Sigmoid colon (tissue), 7 donors: ENCODE data around the gene GALNT17. TPM values are rescaled to one million over a fixed set of nuclear protein-coding genes. Genes with fewer than 3 reads are reported as not detected.

ENCODE experiments used
- DNase-seq: peaks from one replicate; pipeline ENCODE4 v3.0.0-alpha.2; 2019
- H3K27ac ChIP-seq, 4 donors: fragments of 200-600 bp; sonication (generic); one replicate each; pipeline ENCODE4 v1.5.1; 2016 to 2019; ENCODE audit warnings: mild to moderate bottlenecking in 1 of 4
- H3K27me3 ChIP-seq, 3 donors: fragments of 200-600 bp; sonication (generic); one replicate each; pipeline ENCODE4 v1.5.1; 2019; ENCODE audit warnings: mild to moderate bottlenecking in 1 of 3
- H3K36me3 ChIP-seq, 4 donors: fragments of 200-600 bp; sonication (generic); one replicate each; pipeline ENCODE4 v1.5.1; 2016 to 2019
- H3K4me1 ChIP-seq, 4 donors: fragments of 200-600 bp; sonication (generic); one replicate each; pipeline ENCODE4 v1.5.1; 2017 to 2019
- H3K4me3 ChIP-seq, 4 donors: fragments of 200-600 bp; sonication (generic); one replicate each; pipeline ENCODE4 v1.5.1; 2017 to 2019; ENCODE audit warnings: mild to moderate bottlenecking in 2 of 4, moderate library complexity in 1 of 4
- H3K9me3 ChIP-seq, 4 donors: fragments of 200-600 bp in 3 of 4; sonication (generic) in 3 of 4; one replicate each; pipeline versions ENCODE4 v1.5.1 to v1.6.1; 2013 to 2019
- EP300 ChIP-seq, 4 donors: sonication (generic); formaldehyde crosslinking; IDR thresholded peaks; one replicate each; pipeline ENCODE4 v1.6.1; 2017; ENCODE audit warnings: antibody characterized with exemption in 4 of 4
- POLR2A ChIP-seq, 2 donors: fragments of 450-650 bp; IDR thresholded peaks; one replicate each; pipeline ENCODE4 v1.6.1; 2016; ENCODE audit warnings: antibody characterized with exemption in 2 of 2, mild to moderate bottlenecking in 2 of 2, moderate library complexity in 2 of 2
- POLR2AphosphoS5 ChIP-seq, 4 donors: sonication (generic); formaldehyde crosslinking; IDR thresholded peaks; one replicate each; pipeline ENCODE4 v1.6.1; 2017; ENCODE audit warnings: antibody characterized with exemption in 4 of 4
- WGBS, 2 donors: extraction: QIAGEN DNeasy Blood & Tissue Kit; methylation state at CpG; one replicate each; pipeline ENCODE4 v1.1.7; 2013; 5-methylcytosine and 5-hydroxymethylcytosine counted together
- intact Hi-C: fragments of 100-400 bp; cut with DNase I; formaldehyde crosslinking; loops from one replicate; pipeline ENCODE4 v1.15.1; 2023
- polyA plus RNA-seq, 3 donors: library from polyadenylated mRNA; stranded (reverse); fragments of 200-250 nt; gene quantifications; one replicate each; pipeline ENCODE4 v1.2.3, GENCODE V29; 2013
- total RNA-seq, 4 donors: library from RNA; depleted of rRNA; stranded (reverse); fragments of >200 nt; gene quantifications; one replicate each; pipeline ENCODE4 v1.1.0, GENCODE V29; 2016
- TF ChIP-seq, protein P1 (sequence below), 4 experiments: fragments of 450-650 bp in 3 of 4; fragments of 200-600 bp in 1 of 4; IDR thresholded peaks; one replicate each; pipeline ENCODE4 v1.5.1; 2016 to 2019; ENCODE audit warnings: antibody characterized with exemption in 4 of 4, mild to moderate bottlenecking in 3 of 4, moderate library complexity in 2 of 4
- donor health status: healthy with polysubstance abuse.
- donor health status: Bipolar disorder and iron deficiency.
- donor health status: healthy.

Gene GALNT17
- total and polyA plus RNA-seq, 7 donors, result 1.8 to 45.4 (median 15.1) TPM; not detected in 1

GRCh38 chr7:71377062-71377461, 245.1 kb downstream of the GALNT17 start:
- TF ChIP-seq, protein P1, sequence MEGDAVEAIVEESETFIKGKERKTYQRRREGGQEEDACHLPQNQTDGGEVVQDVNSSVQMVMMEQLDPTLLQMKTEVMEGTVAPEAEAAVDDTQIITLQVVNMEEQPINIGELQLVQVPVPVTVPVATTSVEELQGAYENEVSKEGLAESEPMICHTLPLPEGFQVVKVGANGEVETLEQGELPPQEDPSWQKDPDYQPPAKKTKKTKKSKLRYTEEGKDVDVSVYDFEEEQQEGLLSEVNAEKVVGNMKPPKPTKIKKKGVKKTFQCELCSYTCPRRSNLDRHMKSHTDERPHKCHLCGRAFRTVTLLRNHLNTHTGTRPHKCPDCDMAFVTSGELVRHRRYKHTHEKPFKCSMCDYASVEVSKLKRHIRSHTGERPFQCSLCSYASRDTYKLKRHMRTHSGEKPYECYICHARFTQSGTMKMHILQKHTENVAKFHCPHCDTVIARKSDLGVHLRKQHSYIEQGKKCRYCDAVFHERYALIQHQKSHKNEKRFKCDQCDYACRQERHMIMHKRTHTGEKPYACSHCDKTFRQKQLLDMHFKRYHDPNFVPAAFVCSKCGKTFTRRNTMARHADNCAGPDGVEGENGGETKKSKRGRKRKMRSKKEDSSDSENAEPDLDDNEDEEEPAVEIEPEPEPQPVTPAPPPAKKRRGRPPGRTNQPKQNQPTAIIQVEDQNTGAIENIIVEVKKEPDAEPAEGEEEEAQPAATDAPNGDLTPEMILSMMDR (IDR thresholded peaks at IDR 0.05), result no peak
- TF ChIP-seq EP300 (IDR thresholded peaks at IDR 0.05) (no peak), POLR2AphosphoS5 (IDR thresholded peaks at IDR 0.05) (no peak), POLR2A (IDR thresholded peaks at IDR 0.05) (no peak)
- H3K4me1 ChIP-seq, result no peaks in the 10 kb centered on the region
- 70 to 78% methylated on average over 3 of the region's 3 CpGs for WGBS, 2 donors
- H3K27ac ChIP-seq, result no peak overlapping the region
- peaks cover 0 to 15% (median 3%) of the 10 kb centered on the region in 4 donors for H3K9me3 ChIP-seq
- DNase-seq, result no peak
- no peaks in the 10 kb centered on the region for H3K27me3 ChIP-seq
- no peak overlapping the region for H3K4me3 ChIP-seq
- H3K36me3 ChIP-seq, result no peaks in the 10 kb centered on the region
- intact Hi-C loops, result no loop called here

DNA sequence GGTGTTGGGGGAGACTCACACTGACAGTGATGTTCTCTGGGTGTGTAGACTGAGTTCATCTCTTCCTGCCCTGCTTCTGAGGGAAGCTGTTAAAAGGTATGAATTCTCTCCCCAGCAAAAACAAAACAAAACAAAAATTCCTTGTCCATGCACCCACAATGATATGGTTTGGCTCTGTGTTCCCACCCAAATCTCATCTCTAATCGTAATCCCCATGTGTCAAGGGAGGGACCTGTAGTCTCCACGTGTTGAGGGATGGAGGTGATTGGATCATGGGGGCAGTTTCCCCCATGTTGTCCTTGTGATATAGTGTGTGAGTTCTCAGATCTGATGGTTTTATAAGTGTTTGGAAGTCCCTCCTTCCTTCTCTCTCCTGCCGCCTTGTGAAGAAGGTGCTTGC, 245.5 kb downstream of the GALNT17 start:
- Histone ChIP-seq H3K4me1 (no peaks in the 10 kb centered on the region), H3K27me3 (no peaks in the 10 kb centered on the region), H3K36me3 (no peaks in the 10 kb centered on the region), H3K4me3 (no peak overlapping the region), H3K9me3 (peaks cover 0 to 15% (median 3%) of the 10 kb centered on the region in 4 donors), H3K27ac (no peak overlapping the region)
- WGBS, 2 donors, result 82 to 84% methylated on average over 3 of the region's 3 CpGs
- no peak for TF ChIP-seq POLR2A (IDR thresholded peaks at IDR 0.05)
- no peak for TF ChIP-seq POLR2AphosphoS5 (IDR thresholded peaks at IDR 0.05)
- no peak for TF ChIP-seq EP300 (IDR thresholded peaks at IDR 0.05)
- TF ChIP-seq, protein P1 (IDR thresholded peaks at IDR 0.05), result no peak
- intact Hi-C loops, result no loop called here
- DNase-seq, result no peak

DNA sequence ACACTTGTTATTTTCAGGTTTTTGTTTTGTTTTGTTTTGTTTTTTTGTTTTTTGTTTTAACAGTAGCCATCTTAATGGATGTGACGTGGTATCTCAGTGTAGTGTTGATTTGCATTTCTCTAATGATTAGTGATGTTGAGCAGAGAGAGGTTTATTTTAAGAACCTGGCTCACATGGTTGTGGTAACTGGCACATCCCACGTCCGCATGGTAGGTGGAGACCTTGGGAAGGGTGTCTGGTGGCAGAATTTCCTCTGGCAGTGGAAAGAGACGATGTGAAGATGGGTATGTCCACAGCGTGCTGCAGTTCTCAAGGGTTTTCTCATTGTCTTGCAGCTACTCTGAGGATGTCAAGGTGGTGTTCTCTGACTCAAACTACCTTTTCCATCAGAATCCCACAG, 252.2 kb downstream of the GALNT17 start:
- H3K4me1 ChIP-seq, result no peaks in the 10 kb centered on the region
- WGBS, 2 donors, result 82 to 89% methylated on average over 5 of the region's 5 CpGs
- TF ChIP-seq, protein P1 (IDR thresholded peaks at IDR 0.05), result no peak
- TF ChIP-seq POLR2AphosphoS5 (IDR thresholded peaks at IDR 0.05), result no peak
- no peak for TF ChIP-seq EP300 (IDR thresholded peaks at IDR 0.05)
- intact Hi-C loops, result no loop called here
- no peak for DNase-seq
- peaks cover 0 to 4% (median 0%) of the 10 kb centered on the region in 4 donors for H3K36me3 ChIP-seq
- H3K27ac ChIP-seq, result no peak overlapping the region
- H3K27me3 ChIP-seq, result no peaks in the 10 kb centered on the region
- H3K9me3 ChIP-seq, result peaks cover 0 to 4% (median 0%) of the 10 kb centered on the region in 4 donors
- H3K4me3 ChIP-seq, result no peak overlapping the region

- H3K27ac ChIP-seq, result no peak overlapping the region
- TF ChIP-seq POLR2A (IDR thresholded peaks at IDR 0.05), result no peak
- TF ChIP-seq EP300 (IDR thresholded peaks at IDR 0.05), result no peak
- TF ChIP-seq, protein P1 (IDR thresholded peaks at IDR 0.05), result no peak
- no peak for TF ChIP-seq POLR2AphosphoS5 (IDR thresholded peaks at IDR 0.05)
Observed at GRCh38 chr7:71385330-71385729, 253.4 kb downstream of the GALNT17 start.

More at GRCh38 chr7:71385330-71385729, 253.4 kb downstream of the GALNT17 start:
- WGBS, 2 donors, result 74 to 83% methylated on average over 5 of the region's 5 CpGs
- peak; percentile 46 for DNase-seq
- H3K36me3 ChIP-seq, result peaks cover 0 to 4% (median 0%) of the 10 kb centered on the region in 4 donors
- no peak overlapping the region for H3K4me3 ChIP-seq
- peaks cover 0 to 4% (median 0%) of the 10 kb centered on the region in 4 donors for H3K9me3 ChIP-seq
- H3K27me3 ChIP-seq, result no peaks in the 10 kb centered on the region
- intact Hi-C loops, result no loop called here
- peaks cover 0 to 9% (median 0%) of the 10 kb centered on the region in 4 donors for H3K4me1 ChIP-seq
